Endodermal cell (in vitro differentiated cells): ENCODE results near the gene TMOD2. TPM values are rescaled to one million over a fixed set of nuclear protein-coding genes. Genes with fewer than 3 reads are reported as not detected.

ENCODE experiments used
- DNase-seq: peaks from one replicate; pipeline ENCODE4 v3.0.0-alpha.2; 2017
- H3K27ac ChIP-seq: 2 replicates; pipeline ENCODE4 v1.5.1; 2013; ENCODE audit warnings: mild to moderate bottlenecking, low read depth, low read length, moderate library complexity
- H3K27me3 ChIP-seq: 2 replicates; pipeline ENCODE4 v1.6.1; 2013; ENCODE audit warnings: mild to moderate bottlenecking, low read length, moderate library complexity; ENCODE audit not compliant: insufficient read depth, control insufficient read depth, poor library complexity, severe bottlenecking
- H3K36me3 ChIP-seq: 2 replicates; pipeline ENCODE4 v1.7.0; 2013; ENCODE audit warnings: mild to moderate bottlenecking, low read length, moderate library complexity; ENCODE audit not compliant: control insufficient read depth, insufficient read depth
- H3K4me1 ChIP-seq: one replicate; pipeline ENCODE4 v1.7.0; 2013; ENCODE audit warnings: low read length; ENCODE audit not compliant: control insufficient read depth, insufficient read depth
- H3K4me3 ChIP-seq: 2 replicates; pipeline ENCODE4 v1.5.1; 2013; ENCODE audit warnings: mild to moderate bottlenecking, low read length, moderate library complexity
- H3K9ac ChIP-seq: 2 replicates; pipeline ENCODE4 v1.6.1; 2013; ENCODE audit warnings: mild to moderate bottlenecking, low read length, moderate library complexity; ENCODE audit not compliant: poor library complexity, severe bottlenecking; ENCODE audit errors: extremely low read depth
- H3K9me3 ChIP-seq: 2 replicates; pipeline ENCODE4 v1.6.1; 2013; ENCODE audit warnings: mild to moderate bottlenecking, low read length, moderate library complexity; ENCODE audit not compliant: control insufficient read depth
- H3K27ac Mint-ChIP-seq: 2 replicates; pipeline ENCODE4 v1.8.0; 2020; ENCODE audit warnings: mixed read lengths
- H3K27me3 Mint-ChIP-seq: 2 replicates; pipeline ENCODE4 v1.8.0; 2021; ENCODE audit warnings: mild to moderate bottlenecking, mixed read lengths; ENCODE audit not compliant: insufficient read depth
- H3K36me3 Mint-ChIP-seq: 2 replicates; pipeline ENCODE4 v1.8.0; 2020; ENCODE audit warnings: low read depth, mixed read lengths
- H3K4me1 Mint-ChIP-seq: 2 replicates; pipeline ENCODE4 v1.8.0; 2020; ENCODE audit warnings: mixed read lengths
- H3K4me3 Mint-ChIP-seq: 2 replicates; pipeline ENCODE4 v1.8.0; 2020; ENCODE audit warnings: mild to moderate bottlenecking, moderate library complexity, mixed read lengths
- H3K9me3 Mint-ChIP-seq: 2 replicates; pipeline ENCODE4 v1.8.0; 2020; ENCODE audit warnings: mild to moderate bottlenecking, mixed read lengths
- CTCF ChIP-seq: fragments of 200-600 bp; sonication (generic); conservative IDR thresholded peaks from 2 replicates; pipeline ENCODE4 v1.5.0; 2021; ENCODE audit warnings: antibody characterized with exemption, mild to moderate bottlenecking
- WGBS, 2 experiments: methylation state at CpG; one replicate each; pipeline versions ENCODE4 v1.1.5 to v1.1.7; 2013; ENCODE audit warnings: missing lambda C conversion rate in 2 of 2, mixed read lengths in 1 of 2; ENCODE audit not compliant: insufficient coverage in 1 of 2, insufficient read length in 1 of 2; 5-methylcytosine and 5-hydroxymethylcytosine counted together
- total RNA-seq, 2 donors: library from RNA; stranded (reverse); fragmentation: NEBNext Ultra II Directional in 1 of 2; extraction: Animal tissue kit (Norgen Biotek cat#: 25700) in 1 of 2; gene quantifications; 2 replicates in 1 of 2; 3 replicates in 1 of 2; pipeline ENCODE4 v1.2.1, GENCODE V29; 2021

The TMOD2 gene
- total RNA-seq, 2 donors from 2014 or later: 2.1 to 2.5 TPM

GRCh38 chr15:51818150-51818549, 66.8 kb downstream of the TMOD2 start:
- H3K27ac Mint-ChIP-seq: no peak overlapping the region
- Histone ChIP-seq H3K27ac (no peak overlapping the region), H3K4me1 (no peaks in the 10 kb centered on the region), H3K27me3 (no peaks in the 10 kb centered on the region), H3K9me3 (peaks cover 15% of the 10 kb centered on the region), H3K4me3 (no peak overlapping the region), H3K9ac (no peak overlapping the region), H3K36me3 (no peaks in the 10 kb centered on the region)
- no peak for TF ChIP-seq CTCF
- no peaks in the 10 kb centered on the region for H3K27me3 Mint-ChIP-seq
- H3K36me3 Mint-ChIP-seq: peaks cover 2% of the 10 kb centered on the region
- H3K4me1 Mint-ChIP-seq: no peaks in the 10 kb centered on the region
- WGBS, 2 experiments: 84 to 100% methylated on average over 1 to 3 of the region's 3 CpGs
- H3K4me3 Mint-ChIP-seq: no peak overlapping the region
- H3K9me3 Mint-ChIP-seq: peaks cover 17% of the 10 kb centered on the region
- DNase-seq: no peak

GRCh38 chr15:51825698-51826097, 74.3 kb downstream of the TMOD2 start:
- peaks cover 1% of the 10 kb centered on the region for H3K27me3 Mint-ChIP-seq
- H3K36me3 Mint-ChIP-seq: peaks cover 2% of the 10 kb centered on the region
- H3K4me3 Mint-ChIP-seq: no peak overlapping the region
- no peak overlapping the region for H3K27ac Mint-ChIP-seq
- H3K4me1 Mint-ChIP-seq: peaks cover 2% of the 10 kb centered on the region
- DNase-seq: no peak
- no peaks in the 10 kb centered on the region for H3K36me3 ChIP-seq
- no peaks in the 10 kb centered on the region for H3K4me1 ChIP-seq
- no peak overlapping the region for H3K9ac ChIP-seq
- H3K9me3 ChIP-seq: peaks cover 11% of the 10 kb centered on the region
- H3K9me3 Mint-ChIP-seq: peaks cover 14% of the 10 kb centered on the region
- 92% methylated on average over 3 of the region's 3 CpGs; no CpG with 5 or more reads in 1 of the 2 experiments for WGBS, 2 experiments
- H3K4me3 ChIP-seq: no peak overlapping the region
- no peak for TF ChIP-seq CTCF
- H3K27me3 ChIP-seq: no peaks in the 10 kb centered on the region
- no peak overlapping the region for H3K27ac ChIP-seq

- H3K4me3 Mint-ChIP-seq: peak overlapping the region; percentile 92
- peaks cover 1% of the 10 kb centered on the region for H3K27me3 Mint-ChIP-seq
- Histone ChIP-seq H3K4me1 (no peaks in the 10 kb centered on the region), H3K27me3 (no peaks in the 10 kb centered on the region), H3K4me3 (no peak overlapping the region), H3K36me3 (no peaks in the 10 kb centered on the region), H3K9ac (no peak overlapping the region), H3K9me3 (no peaks in the 10 kb centered on the region), H3K27ac (no peak overlapping the region)
- peaks cover 10% of the 10 kb centered on the region for H3K4me1 Mint-ChIP-seq
- DNase-seq: no peak
- TF ChIP-seq CTCF: no peak
- no peaks in the 10 kb centered on the region for H3K9me3 Mint-ChIP-seq
- H3K27ac Mint-ChIP-seq: no peak overlapping the region
- no peaks in the 10 kb centered on the region for H3K36me3 Mint-ChIP-seq
- 88 to 98% methylated on average over 8 to 9 of the region's 9 CpGs for WGBS, 2 experiments
These were observed 77.4 kb downstream of the TMOD2 start for GRCh38 chr15:51828621-51829375.
